Measurements from ENCODE around the gene ATP9A. TPM values are rescaled to one million over a fixed set of nuclear protein-coding genes. Genes with fewer than 3 reads are reported as not detected.

Gene ATP9A
- polyA plus RNA-seq, 1 of the 3 experiments (the other 2 are of a cell fraction): 11.0 TPM

DNA sequence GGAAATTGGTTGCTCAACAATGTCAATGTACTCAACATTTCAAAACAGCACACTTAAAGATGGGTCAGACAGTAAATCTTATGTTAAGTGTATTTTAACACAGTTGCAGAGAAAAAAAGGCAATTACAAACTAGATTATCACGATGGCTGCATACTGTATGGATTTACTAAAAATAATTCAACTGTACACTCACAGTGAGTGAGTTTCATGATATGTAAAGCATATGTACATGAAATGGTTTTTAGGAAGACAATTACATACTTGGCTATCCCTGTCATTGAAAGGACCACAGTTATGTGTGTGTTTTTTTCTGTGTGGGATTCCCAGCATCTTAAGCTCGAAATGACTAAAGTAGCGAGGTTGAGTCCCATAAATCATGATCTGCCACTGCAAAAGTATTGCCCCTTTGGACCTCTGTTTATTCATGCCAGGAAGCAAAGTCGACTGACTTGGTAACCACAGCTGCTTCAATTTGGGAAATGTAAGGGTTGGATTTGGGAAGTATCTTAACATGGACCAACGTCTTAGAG lies 39.6 kb upstream of the ATP9A start:
- Histone ChIP-seq H3K9ac (no peak overlapping the region), H3K9me3 (no peaks in the 10 kb centered on the region), H3K4me2 (no peak overlapping the region), H2AFZ (ENCODE audit: low read depth) (no peak overlapping the region), H3K9me2 (no peaks in the 10 kb centered on the region), H3K4me1 (ENCODE audit: control insufficient read depth in 1 of 2, insufficient read depth in 2 of 2, low read depth in 1 of 2, low read length in 1 of 2) (no peaks in the 10 kb centered on the region), H3K27me3 (ENCODE audit: insufficient read depth) (no peaks in the 10 kb centered on the region), H4K20me1 (ENCODE audit: insufficient read depth) (no peaks in the 10 kb centered on the region), H3F3A (replicated peaks; ENCODE audit: insufficient read depth) (peaks cover 13% of the 10 kb centered on the region), H3K36me3 (replicated peaks in 1 of 2; ENCODE audit: control insufficient read depth in 1 of 2, insufficient read depth in 2 of 2, low read length in 1 of 2) (no peaks in the 10 kb centered on the region), H3K27ac (ENCODE audit: low read depth in 2 of 2, low read length in 1 of 2) (no peak overlapping the region), H3K79me2 (ENCODE audit: insufficient read depth) (no peaks in the 10 kb centered on the region), H3K4me3 (ENCODE audit: low read depth in 2 of 2, low read length in 1 of 2) (no peak overlapping the region)
- CTCF ChIA-PET: interaction anchor here (0.9 to 1.4 kb wide), 2 partner anchors 8 to 34 kb away, joined by 3 to 8 read pairs; no protein-coding TSS in a partner anchor
- no peak for TF ChIP-seq GABPA (IDR thresholded peaks at IDR 0.05; ENCODE audit: low read depth)
- no peak for TF ChIP-seq FOXJ3 (CRISPR knock-in tag; IDR thresholded peaks at IDR 0.05)
- POLR2A ChIA-PET: no interaction called here
- no peak for DNase-seq
- 64% methylated on average over 5 of the region's 5 CpGs for WGBS (ENCODE audit: low lambda C conversion rate)

DNA sequence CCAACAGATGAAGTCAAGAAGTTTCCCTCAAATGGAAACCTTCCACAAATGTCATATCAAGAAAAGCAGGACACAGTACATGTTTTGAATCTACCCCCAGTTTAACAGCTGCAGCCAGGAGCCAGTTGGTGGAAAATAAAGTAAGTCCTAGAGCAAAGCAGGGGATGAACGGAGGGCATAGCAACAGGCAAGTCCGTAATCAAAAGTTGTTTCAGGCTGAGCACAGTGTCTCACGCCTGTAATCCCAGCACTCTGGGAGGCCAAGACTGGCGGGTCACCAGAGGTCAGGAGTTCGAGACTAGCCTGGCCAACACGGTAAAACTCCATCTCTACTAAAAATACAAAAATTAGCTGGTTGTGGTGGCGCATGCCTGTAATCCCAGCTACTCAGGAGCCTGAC lies 36.6 kb upstream of the ATP9A start:
- no peaks in the 10 kb centered on the region for H3K9me3 ChIP-seq
- ChIA-PET POLR2A (no interaction called here), CTCF (no interaction called here)
- DNase-seq: no peak
- TF ChIP-seq, protein P1, sequence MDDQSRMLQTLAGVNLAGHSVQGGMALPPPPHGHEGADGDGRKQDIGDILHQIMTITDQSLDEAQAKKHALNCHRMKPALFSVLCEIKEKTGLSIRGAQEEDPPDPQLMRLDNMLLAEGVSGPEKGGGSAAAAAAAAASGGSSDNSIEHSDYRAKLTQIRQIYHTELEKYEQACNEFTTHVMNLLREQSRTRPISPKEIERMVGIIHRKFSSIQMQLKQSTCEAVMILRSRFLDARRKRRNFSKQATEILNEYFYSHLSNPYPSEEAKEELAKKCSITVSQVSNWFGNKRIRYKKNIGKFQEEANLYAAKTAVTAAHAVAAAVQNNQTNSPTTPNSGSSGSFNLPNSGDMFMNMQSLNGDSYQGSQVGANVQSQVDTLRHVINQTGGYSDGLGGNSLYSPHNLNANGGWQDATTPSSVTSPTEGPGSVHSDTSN (IDR thresholded peaks at IDR 0.05): no peak
- TF ChIP-seq, protein P2, sequence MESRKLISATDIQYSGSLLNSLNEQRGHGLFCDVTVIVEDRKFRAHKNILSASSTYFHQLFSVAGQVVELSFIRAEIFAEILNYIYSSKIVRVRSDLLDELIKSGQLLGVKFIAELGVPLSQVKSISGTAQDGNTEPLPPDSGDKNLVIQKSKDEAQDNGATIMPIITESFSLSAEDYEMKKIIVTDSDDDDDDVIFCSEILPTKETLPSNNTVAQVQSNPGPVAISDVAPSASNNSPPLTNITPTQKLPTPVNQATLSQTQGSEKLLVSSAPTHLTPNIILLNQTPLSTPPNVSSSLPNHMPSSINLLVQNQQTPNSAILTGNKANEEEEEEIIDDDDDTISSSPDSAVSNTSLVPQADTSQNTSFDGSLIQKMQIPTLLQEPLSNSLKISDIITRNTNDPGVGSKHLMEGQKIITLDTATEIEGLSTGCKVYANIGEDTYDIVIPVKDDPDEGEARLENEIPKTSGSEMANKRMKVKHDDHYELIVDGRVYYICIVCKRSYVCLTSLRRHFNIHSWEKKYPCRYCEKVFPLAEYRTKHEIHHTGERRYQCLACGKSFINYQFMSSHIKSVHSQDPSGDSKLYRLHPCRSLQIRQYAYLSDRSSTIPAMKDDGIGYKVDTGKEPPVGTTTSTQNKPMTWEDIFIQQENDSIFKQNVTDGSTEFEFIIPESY (IDR thresholded peaks at IDR 0.05; ENCODE audit: borderline replicate concordance, low read depth): no peak
- no peak for TF ChIP-seq RAD21 (IDR thresholded peaks at IDR 0.05; ENCODE audit: low read length)
- no peak for TF ChIP-seq NRF1 (IDR thresholded peaks at IDR 0.05; ENCODE audit: low read depth, low read length)
- TF ChIP-seq NFIC (IDR thresholded peaks at IDR 0.05; ENCODE audit: borderline replicate concordance): no peak
- no peak for TF ChIP-seq TAF1 (IDR thresholded peaks at IDR 0.05; ENCODE audit: borderline replicate concordance, low read depth, low read length)
- TF ChIP-seq, protein P3, sequence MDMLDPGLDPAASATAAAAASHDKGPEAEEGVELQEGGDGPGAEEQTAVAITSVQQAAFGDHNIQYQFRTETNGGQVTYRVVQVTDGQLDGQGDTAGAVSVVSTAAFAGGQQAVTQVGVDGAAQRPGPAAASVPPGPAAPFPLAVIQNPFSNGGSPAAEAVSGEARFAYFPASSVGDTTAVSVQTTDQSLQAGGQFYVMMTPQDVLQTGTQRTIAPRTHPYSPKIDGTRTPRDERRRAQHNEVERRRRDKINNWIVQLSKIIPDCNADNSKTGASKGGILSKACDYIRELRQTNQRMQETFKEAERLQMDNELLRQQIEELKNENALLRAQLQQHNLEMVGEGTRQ (IDR thresholded peaks at IDR 0.05; ENCODE audit: borderline replicate concordance, low read depth, low read length): no peak
- TF ChIP-seq, protein P4, sequence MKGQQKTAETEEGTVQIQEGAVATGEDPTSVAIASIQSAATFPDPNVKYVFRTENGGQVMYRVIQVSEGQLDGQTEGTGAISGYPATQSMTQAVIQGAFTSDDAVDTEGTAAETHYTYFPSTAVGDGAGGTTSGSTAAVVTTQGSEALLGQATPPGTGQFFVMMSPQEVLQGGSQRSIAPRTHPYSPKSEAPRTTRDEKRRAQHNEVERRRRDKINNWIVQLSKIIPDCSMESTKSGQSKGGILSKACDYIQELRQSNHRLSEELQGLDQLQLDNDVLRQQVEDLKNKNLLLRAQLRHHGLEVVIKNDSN (IDR thresholded peaks at IDR 0.05; ENCODE audit: borderline replicate concordance, low read depth): no peak
- no peaks in the 10 kb centered on the region for H3K9me2 ChIP-seq
- H4K20me1 ChIP-seq (ENCODE audit: insufficient read depth): no peaks in the 10 kb centered on the region
- peaks cover 0 to 9% of the 10 kb centered on the region in 2 experiments; a peak in 1 of 4 replicates for H3K4me1 ChIP-seq (ENCODE audit: control insufficient read depth in 1 of 2, insufficient read depth in 2 of 2, low read depth in 1 of 2, low read length in 1 of 2)
- H3K79me2 ChIP-seq (ENCODE audit: insufficient read depth): no peaks in the 10 kb centered on the region
- no peak overlapping the region for H2AFZ ChIP-seq (ENCODE audit: low read depth)
- H3K4me2 ChIP-seq: no peak overlapping the region
- H3K27me3 ChIP-seq (ENCODE audit: insufficient read depth): no peaks in the 10 kb centered on the region
- 92% methylated on average over 7 of the region's 7 CpGs for WGBS (ENCODE audit: low lambda C conversion rate)
- H3K36me3 ChIP-seq (replicated peaks in 1 of 2; ENCODE audit: control insufficient read depth in 1 of 2, insufficient read depth in 2 of 2, low read length in 1 of 2): no peaks in the 10 kb centered on the region
- H3K9ac ChIP-seq: no peak overlapping the region
- H3K27ac ChIP-seq (ENCODE audit: low read depth in 2 of 2, low read length in 1 of 2): no peak overlapping the region
- no peak overlapping the region for H3K4me3 ChIP-seq (ENCODE audit: low read depth in 2 of 2, low read length in 1 of 2)
- H3F3A ChIP-seq (replicated peaks; ENCODE audit: insufficient read depth): peaks cover 16% of the 10 kb centered on the region
